AG08395 (cell line): ENCODE data around the gene RILPL1.
"Not testable (repeated sequence)": the region's sequence is repeated elsewhere in the genome, so short reads cannot be mapped to it uniquely, and the experiment has no call there.

Source experiments
- DNase-seq: peaks from one replicate; pipeline ENCODE4 v3.0.0; 2012; ENCODE audit warnings: mixed read lengths, low spot score

RILPL1 gene

GRCh38 chr12:123492339-123493039 lies 41.0 kb downstream of the RILPL1 start:
- DNase-seq: not testable (repeated sequence)

- DNase-seq: no peak
Observed at GRCh38 chr12:123491481-123491880, 42.0 kb downstream of the RILPL1 start.

- DNase-seq: no peak
Observed at GRCh38 chr12:123491056-123491455, 42.5 kb downstream of the RILPL1 start.

GRCh38 chr12:123490089-123490488 lies 43.4 kb downstream of the RILPL1 start:
- no peak for DNase-seq

GRCh38 chr12:123489580-123489979 lies 43.9 kb downstream of the RILPL1 start:
- DNase-seq: no peak

- DNase-seq: no peak
Observed at GRCh38 chr12:123488539-123489230, 44.8 kb downstream of the RILPL1 start.

GRCh38 chr12:123487428-123487827 lies 46.1 kb downstream of the RILPL1 start:
- DNase-seq: no peak

GRCh38 chr12:123485756-123486155 lies 47.8 kb downstream of the RILPL1 start:
- no peak for DNase-seq

GRCh38 chr12:123483602-123484248 lies 49.8 kb downstream of the RILPL1 start:
- no peak for DNase-seq

- DNase-seq: no peak
Observed at GRCh38 chr12:123482876-123483275, 50.6 kb downstream of the RILPL1 start.

GRCh38 chr12:123481251-123481650 lies 52.3 kb downstream of the RILPL1 start:
- not testable (repeated sequence) for DNase-seq

GRCh38 chr12:123479442-123480180 lies 53.9 kb downstream of the RILPL1 start:
- no peak for DNase-seq

GRCh38 chr12:123478762-123479161 lies 54.8 kb downstream of the RILPL1 start:
- DNase-seq: peak; percentile 29

- DNase-seq: no peak
Observed at GRCh38 chr12:123478069-123478468, 55.5 kb downstream of the RILPL1 start.

GRCh38 chr12:123475246-123475703 lies 58.2 kb downstream of the RILPL1 start:
- DNase-seq: no peak

GRCh38 chr12:123474485-123475245 lies 58.9 kb downstream of the RILPL1 start:
- no peak for DNase-seq

GRCh38 chr12:123472438-123472849 lies 61.1 kb downstream of the RILPL1 start:
- no peak for DNase-seq

GRCh38 chr12:123471374-123472068 lies 62.0 kb downstream of the RILPL1 start:
- DNase-seq: peak; percentile 74

GRCh38 chr12:123469978-123470377 lies 63.5 kb downstream of the RILPL1 start:
- no peak for DNase-seq

- no peak for DNase-seq
Observed at GRCh38 chr12:123468786-123469185, 64.7 kb downstream of the RILPL1 start.

- DNase-seq: no peak
Observed at GRCh38 chr12:123465084-123465483, 68.4 kb downstream of the RILPL1 start.
